HepG2 (cell line): ENCODE results near the gene ACTR3. TPM values are rescaled to one million over a fixed set of nuclear protein-coding genes. Genes with fewer than 3 reads are reported as not detected.

ENCODE experiments used
- ATAC-seq: fragments of 200-7000 bp; cut with Tn5 transposase; 3 replicates; pipeline ENCODE4 v1.9.1; 2020; ENCODE audit warnings: mild to moderate bottlenecking, moderate library complexity
- BruUV-seq: library from RNA; stranded (reverse); fragments of 400-500 nt; replicated peaks from 2 replicates; lab custom pipeline; 2021; lab: Mats Ljungman, UMichigan
- CTCF ChIA-PET: fragments of 300-600 bp; formaldehyde crosslinking; extraction: SDS; loops from one replicate; lab custom pipeline; 2021; ENCODE audit warnings: low total read pairs, inconsistent platforms, low intra/inter-chr PET ratio; lab: Yijun Ruan, JAX
- POLR2A ChIA-PET: fragments of 350-600 bp; sonication (Branson Sonifier 250); formaldehyde crosslinking; loops from one replicate; lab custom pipeline; 2020; ENCODE audit warnings: antibody characterized with exemption, inconsistent platforms; lab: Yijun Ruan, JAX
- DNase-seq: peaks from one replicate; pipeline ENCODE4 v3.0.0-alpha.2; 2015; ENCODE audit warnings: low spot score
- FAIRE-seq: peaks from 3 replicates; lab custom pipeline; 2011; peaks lifted over from hg19 to GRCh38; lab: Jason Lieb, UNC
- H2AFZ ChIP-seq: one replicate; pipeline ENCODE4 v1.6.1; 2011; ENCODE audit warnings: low read length, inconsistent platforms
- H3K27ac ChIP-seq: fragments of 300-600 bp; 3 replicates; pipeline ENCODE4 v1.8.0; 2011; ENCODE audit warnings: mixed run types, mild to moderate bottlenecking, mixed read lengths, low read length, inconsistent platforms; ENCODE audit not compliant: insufficient read depth; ENCODE audit errors: extremely low read length
- H3K27me3 ChIP-seq, 2 experiments: fragments of 200-600 bp in 1 of 2; 2 replicates in 1 of 2; 3 replicates in 1 of 2; pipeline versions ENCODE4 v1.6.0 to v1.8.0; 2011; ENCODE audit warnings: low read length in 2 of 2, mild to moderate bottlenecking in 2 of 2, moderate library complexity in 2 of 2, inconsistent platforms in 1 of 2; ENCODE audit not compliant: insufficient read depth in 2 of 2, control insufficient read depth in 1 of 2
- H3K36me3 ChIP-seq, 2 experiments: fragments of 200-600 bp in 1 of 2; replicated peaks in 1 of 2; 2 replicates in 1 of 2; 3 replicates in 1 of 2; pipeline versions ENCODE4 v1.5.1 to v1.8.0; 2011; ENCODE audit warnings: low read length in 2 of 2, inconsistent platforms in 1 of 2; ENCODE audit not compliant: insufficient read depth in 2 of 2, control insufficient read depth in 1 of 2
- H3K4me1 ChIP-seq: 2 replicates; pipeline ENCODE4 v1.5.1; 2012; ENCODE audit warnings: low read length, inconsistent platforms; ENCODE audit not compliant: insufficient read depth
- H3K4me2 ChIP-seq: 2 replicates; pipeline ENCODE4 v1.6.0; 2011; ENCODE audit warnings: low read depth, low read length, inconsistent platforms
- H3K4me3 ChIP-seq, 3 experiments: fragments of 200-600 bp in 1 of 3; sonication (generic), shearing (Covaris generic) in 1 of 3; replicated peaks in 1 of 3; 2 replicates each; pipeline ENCODE4 v1.5.1; 2011 to 2016; ENCODE audit warnings: low read length in 3 of 3, inconsistent platforms in 2 of 3, low read depth in 2 of 3, mild to moderate bottlenecking in 2 of 3, control low read depth in 1 of 3, mixed read lengths in 1 of 3; ENCODE audit not compliant: insufficient read depth in 1 of 3
- H3K79me2 ChIP-seq: one replicate; pipeline ENCODE4 v1.6.1; 2011; ENCODE audit warnings: low read length, inconsistent platforms; ENCODE audit not compliant: insufficient read depth
- H3K9ac ChIP-seq: 2 replicates; pipeline ENCODE4 v1.6.0; 2011; ENCODE audit warnings: mild to moderate bottlenecking, low read depth, low read length, inconsistent platforms; ENCODE audit not compliant: insufficient read depth
- H3K9me3 ChIP-seq: 2 replicates; pipeline ENCODE4 v1.5.1; 2012; ENCODE audit warnings: mild to moderate bottlenecking, low read length
- H4K20me1 ChIP-seq: 2 replicates; pipeline ENCODE4 v1.6.0; 2011; ENCODE audit warnings: inconsistent platforms, mild to moderate bottlenecking, low read length, moderate library complexity; ENCODE audit not compliant: insufficient read depth
- DNMT3B ChIP-seq: conservative IDR thresholded peaks from 2 replicates; pipeline ENCODE4 v1.6.1; 2016; ENCODE audit warnings: missing biosample characterization, control low read depth
- EZH2 ChIP-seq: conservative IDR thresholded peaks from 2 replicates; pipeline ENCODE4 v1.6.1; 2012; ENCODE audit warnings: mild to moderate bottlenecking, low read depth, low read length, moderate library complexity
- FOSL2 ChIP-seq: sonication (generic); formaldehyde crosslinking; IDR thresholded peaks from 2 replicates; pipeline ENCODE4 v1.4.0; 2020; ENCODE audit warnings: missing genetic modification reagents
- GATA4 ChIP-seq: sonication (generic); IDR thresholded peaks from 2 replicates; pipeline ENCODE4 v1.6.1; 2016; ENCODE audit warnings: antibody characterized with exemption, low read depth, borderline replicate concordance
- HOXA3 ChIP-seq: sonication (generic); formaldehyde crosslinking; IDR thresholded peaks from 2 replicates; pipeline ENCODE4 v1.5.0; 2020; ENCODE audit warnings: missing genetic modification reagents
- HOXA7 ChIP-seq: sonication (generic); formaldehyde crosslinking; IDR thresholded peaks from 2 replicates; pipeline ENCODE4 v1.8.1; 2022; ENCODE audit warnings: mild to moderate bottlenecking, missing genetic modification reagents, moderate library complexity
- NR2F2 ChIP-seq: IDR thresholded peaks from 2 replicates; pipeline ENCODE4 v1.6.1; 2012; ENCODE audit warnings: low read depth, inconsistent platforms, borderline replicate concordance
- SALL2 ChIP-seq: sonication (generic); formaldehyde crosslinking; IDR thresholded peaks from 2 replicates; pipeline ENCODE4 v1.8.1; 2023; ENCODE audit warnings: mild to moderate bottlenecking, missing genetic modification reagents, inconsistent platforms
- SATB2 ChIP-seq: sonication (generic); formaldehyde crosslinking; IDR thresholded peaks from 2 replicates; pipeline ENCODE4 v1.5.0; 2020; ENCODE audit warnings: missing genetic modification reagents
- SMARCC2 ChIP-seq: fragments of 450-650 bp; IDR thresholded peaks from 2 replicates; pipeline ENCODE4 v1.6.1; 2017; ENCODE audit warnings: antibody characterized with exemption, mild to moderate bottlenecking
- SOX5 ChIP-seq: IDR thresholded peaks from 2 replicates; pipeline ENCODE4 v1.6.1; 2016; ENCODE audit warnings: borderline replicate concordance
- ZNF326 ChIP-seq: sonication (generic); formaldehyde crosslinking; IDR thresholded peaks from 2 replicates; pipeline ENCODE4 v1.4.0; 2020; ENCODE audit warnings: missing genetic modification reagents, borderline replicate concordance
- ZNF446 ChIP-seq: sonication (generic); formaldehyde crosslinking; IDR thresholded peaks from 2 replicates; pipeline ENCODE4 v1.5.0; 2020; ENCODE audit warnings: mild to moderate bottlenecking, missing genetic modification reagents
- WGBS: methylation state at CpG from one replicate; pipeline ENCODE4 v1.1.6; 2017; ENCODE audit warnings: low lambda C conversion rate; 5-methylcytosine and 5-hydroxymethylcytosine counted together
- in situ Hi-C: cut with HindIII; loops from 2 replicates; pipeline ENCODE4 v1.10.0; 2017; ENCODE audit warnings: low pct_unique_long_range_greater_than_20kb; ENCODE audit not compliant: extremely low pct_ligation_motif_present
- intact Hi-C: fragments of 100-400 bp; cut with micrococcal nuclease; formaldehyde crosslinking; loops from one replicate; pipeline ENCODE4 v1.10.0; 2022; ENCODE audit not compliant: unreplicated experiment
- polyA plus RNA-seq, 8 experiments: library from polyadenylated mRNA; depleted of rRNA in 3 of 8; stranded (reverse) in 7 of 8; unstranded in 1 of 8; fragments of >200 nt; fragmentation: Illumina TruSeq in 4 of 8; extraction: Trizol in 4 of 8; gene quantifications; 2 replicates each; pipeline versions ENCODE4 v1.2.1 to v1.2.3, GENCODE V29; 2011 to 2016; ENCODE audit warnings: low read depth in 4 of 8, missing spikeins in 1 of 8, mixed read lengths in 1 of 8; ENCODE audit not compliant: insufficient read depth in 1 of 8
- total RNA-seq, 5 experiments: library from RNA; depleted of rRNA; stranded (reverse); fragments of >200 nt; fragmentation: Illumina TruSeq; extraction: Trizol; gene quantifications; 2 replicates each; pipeline ENCODE4 v1.2.3, GENCODE V29; 2016; ENCODE audit warnings: low read depth in 1 of 5
- TF ChIP-seq, protein P1 (sequence below): IDR thresholded peaks from 2 replicates; pipeline ENCODE4 v1.6.1; 2016; ENCODE audit warnings: low read depth, borderline replicate concordance
- TF ChIP-seq, protein P2 (sequence below): sonication (generic); formaldehyde crosslinking; IDR thresholded peaks from 2 replicates; pipeline ENCODE4 v1.4.0; 2020; ENCODE audit warnings: mild to moderate bottlenecking, missing genetic modification reagents
- TF ChIP-seq, protein P3 (sequence below): IDR thresholded peaks from 2 replicates; pipeline ENCODE4 v1.6.1; 2016

The ACTR3 gene
- total and polyA plus RNA-seq, 2 of the 13 experiments (the other 11 are each of a cell fraction or from before 2014, with no cell fraction given) = 123 to 225 TPM

DNA sequence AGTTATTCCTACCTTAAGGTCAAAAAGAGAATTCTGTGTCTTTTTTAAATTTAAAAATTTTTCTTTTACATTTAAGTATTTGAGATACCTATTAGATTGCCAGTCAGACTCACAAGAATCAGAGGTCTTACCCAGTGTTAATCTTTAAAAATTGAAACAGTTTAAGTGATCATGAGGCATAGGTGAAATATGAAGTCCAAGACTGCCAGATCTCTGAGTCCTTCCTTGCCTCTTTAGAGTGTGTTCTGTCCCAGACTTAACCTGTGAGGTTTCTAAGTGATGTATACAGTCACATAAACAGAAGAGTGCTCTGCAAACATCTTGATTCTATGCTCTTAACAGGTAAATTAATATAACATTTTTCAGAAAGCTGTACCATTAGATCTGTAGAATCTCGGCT, 40.6 kb downstream of the ACTR3 start:
- POLR2A ChIA-PET = no interaction called here
- H3K4me3 ChIP-seq = no peak overlapping the region
- H3K9ac ChIP-seq = no peak overlapping the region
- CTCF ChIA-PET = no interaction called here
- no peaks in the 10 kb centered on the region for H3K9me3 ChIP-seq
- no peak for ATAC-seq
- TF ChIP-seq NR2F2 (no peak), ZNF326 (no peak), SALL2 (no peak), HOXA7 (CRISPR knock-in tag) (no peak), SMARCC2 (no peak), HOXA3 (CRISPR knock-in tag) (no peak), SATB2 (CRISPR knock-in tag) (no peak), DNMT3B (CRISPR knock-in tag) (no peak), SOX5 (no peak), GATA4 (no peak), ZNF446 (no peak), EZH2 (no peak), FOSL2 (CRISPR knock-in tag) (no peak)
- TF ChIP-seq, protein P1, sequence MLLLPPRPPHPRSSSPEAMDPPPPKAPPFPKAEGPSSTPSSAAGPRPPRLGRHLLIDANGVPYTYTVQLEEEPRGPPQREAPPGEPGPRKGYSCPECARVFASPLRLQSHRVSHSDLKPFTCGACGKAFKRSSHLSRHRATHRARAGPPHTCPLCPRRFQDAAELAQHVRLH (CRISPR knock-in tag) = no peak
- TF ChIP-seq, protein P2, sequence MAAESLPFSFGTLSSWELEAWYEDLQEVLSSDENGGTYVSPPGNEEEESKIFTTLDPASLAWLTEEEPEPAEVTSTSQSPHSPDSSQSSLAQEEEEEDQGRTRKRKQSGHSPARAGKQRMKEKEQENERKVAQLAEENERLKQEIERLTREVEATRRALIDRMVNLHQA (CRISPR knock-in tag) = no peak
- TF ChIP-seq, protein P3, sequence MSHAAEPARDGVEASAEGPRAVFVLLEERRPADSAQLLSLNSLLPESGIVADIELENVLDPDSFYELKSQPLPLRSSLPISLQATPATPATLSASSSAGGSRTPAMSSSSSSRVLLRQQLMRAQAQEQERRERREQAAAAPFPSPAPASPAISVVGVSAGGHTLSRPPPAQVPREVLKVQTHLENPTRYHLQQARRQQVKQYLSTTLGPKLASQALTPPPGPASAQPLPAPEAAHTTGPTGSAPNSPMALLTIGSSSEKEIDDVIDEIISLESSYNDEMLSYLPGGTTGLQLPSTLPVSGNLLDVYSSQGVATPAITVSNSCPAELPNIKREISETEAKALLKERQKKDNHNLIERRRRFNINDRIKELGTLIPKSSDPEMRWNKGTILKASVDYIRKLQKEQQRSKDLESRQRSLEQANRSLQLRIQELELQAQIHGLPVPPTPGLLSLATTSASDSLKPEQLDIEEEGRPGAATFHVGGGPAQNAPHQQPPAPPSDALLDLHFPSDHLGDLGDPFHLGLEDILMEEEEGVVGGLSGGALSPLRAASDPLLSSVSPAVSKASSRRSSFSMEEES (CRISPR knock-in tag) = no peak
- no peak overlapping the region for H2AFZ ChIP-seq
- FAIRE-seq = no peak
- BruUV-seq = no TSS peak
- no peak overlapping the region for H3K27ac ChIP-seq
- no peaks in the 10 kb centered on the region for H3K4me1 ChIP-seq
- in situ Hi-C loops (no loop called here), intact Hi-C loops (no loop called here)
- no peak overlapping the region for H3K4me2 ChIP-seq
- peaks cover 11 to 69% of the 10 kb centered on the region in 2 experiments for H3K36me3 ChIP-seq
- H4K20me1 ChIP-seq = no peaks in the 10 kb centered on the region
- H3K27me3 ChIP-seq = no peaks in the 10 kb centered on the region
- 97% methylated on average over 1 of the region's 1 CpG for WGBS
- H3K79me2 ChIP-seq = no peaks in the 10 kb centered on the region
- no peak for DNase-seq
